Central memory CD8-positive, alpha-beta T cell (primary cell): ENCODE data around the gene PNPLA1.

Source experiments
- ATAC-seq: fragments of 150-1000 bp; cut with Tn5 transposase; replicated peaks from 2 replicates; pipeline ENCODE4 v1.10.0; 2022; ENCODE audit warnings: mild to moderate bottlenecking, moderate FRiP score, moderate number of reproducible peaks; ENCODE audit not compliant: poor library complexity, severe bottlenecking; ENCODE audit errors: extremely low read depth
- DNase-seq, 2 donors: peaks; one replicate each; pipeline ENCODE4 v3.0.0; 2021; ENCODE audit warnings: low spot score in 2 of 2
- H3K27ac Mint-ChIP-seq: one replicate; pipeline ENCODE4 v1.8.0; 2022; ENCODE audit warnings: low read depth, mild to moderate bottlenecking, moderate library complexity, mixed read lengths
- H3K27me3 Mint-ChIP-seq: one replicate; pipeline ENCODE4 v1.8.0; 2022; ENCODE audit warnings: mixed read lengths
- H3K36me3 Mint-ChIP-seq: one replicate; pipeline ENCODE4 v1.8.0; 2022; ENCODE audit warnings: mild to moderate bottlenecking, moderate library complexity, mixed read lengths; ENCODE audit not compliant: insufficient read depth
- H3K4me1 Mint-ChIP-seq: one replicate; pipeline ENCODE4 v1.8.0; 2022; ENCODE audit warnings: mixed read lengths
- H3K4me3 Mint-ChIP-seq: one replicate; pipeline ENCODE4 v1.8.0; 2022; ENCODE audit warnings: mild to moderate bottlenecking, moderate library complexity, mixed read lengths
- H3K9me3 Mint-ChIP-seq: one replicate; pipeline ENCODE4 v1.8.0; 2022; ENCODE audit warnings: mixed read lengths

The PNPLA1 gene

DNA sequence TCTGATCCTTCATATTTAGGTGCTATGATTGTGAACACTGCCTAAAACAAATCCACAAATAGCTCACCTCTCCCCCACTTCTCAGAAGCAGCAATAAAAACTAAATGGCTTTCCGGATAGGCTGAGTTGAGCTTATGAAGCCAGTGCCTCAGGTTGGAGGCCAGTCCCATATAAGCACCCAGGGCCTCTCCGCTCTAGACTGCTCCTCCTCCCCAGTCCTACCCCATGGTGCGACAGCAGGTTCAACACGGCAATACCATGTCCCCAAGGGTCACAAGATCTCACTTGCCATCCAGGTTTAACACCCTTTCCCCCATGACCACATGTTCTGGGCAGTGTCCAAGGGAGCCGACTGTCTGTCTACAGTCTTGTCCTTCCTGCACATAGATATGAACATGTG, 46.1 kb downstream of the PNPLA1 start:
- DNase-seq (no peak), ATAC-seq (no peak)
- H3K9me3 Mint-ChIP-seq = no peaks in the 10 kb centered on the region
- peaks cover 3% of the 10 kb centered on the region for H3K36me3 Mint-ChIP-seq
- no peak overlapping the region for H3K4me3 Mint-ChIP-seq
- H3K27ac Mint-ChIP-seq = no peak overlapping the region
- no peaks in the 10 kb centered on the region for H3K4me1 Mint-ChIP-seq
- peaks cover 25% of the 10 kb centered on the region for H3K27me3 Mint-ChIP-seq

DNA sequence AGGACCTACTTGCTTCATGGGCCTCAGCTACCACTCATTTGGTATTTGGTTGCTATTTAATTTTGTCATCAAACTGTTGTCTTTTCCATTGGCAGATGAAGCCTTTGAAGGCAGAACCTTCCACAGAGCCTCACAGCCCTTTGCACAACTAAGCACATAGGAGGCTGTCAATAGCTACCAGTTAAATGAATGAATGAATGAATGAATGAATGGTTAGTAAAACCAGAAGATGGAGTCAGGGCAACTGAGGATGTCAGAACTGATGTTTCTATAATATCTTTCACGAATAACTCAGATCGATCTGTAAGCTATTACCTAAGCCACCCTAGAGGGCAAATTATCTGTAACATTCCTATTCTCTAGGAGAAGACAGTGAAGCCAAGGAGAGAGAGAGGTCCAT, 47.8 kb downstream of the PNPLA1 start:
- peaks cover 13% of the 10 kb centered on the region for H3K27me3 Mint-ChIP-seq
- no peaks in the 10 kb centered on the region for H3K4me1 Mint-ChIP-seq
- DNase-seq (no peak), ATAC-seq (no peak)
- no peaks in the 10 kb centered on the region for H3K9me3 Mint-ChIP-seq
- H3K27ac Mint-ChIP-seq = no peak overlapping the region
- peaks cover 3% of the 10 kb centered on the region for H3K36me3 Mint-ChIP-seq
- no peak overlapping the region for H3K4me3 Mint-ChIP-seq

DNA sequence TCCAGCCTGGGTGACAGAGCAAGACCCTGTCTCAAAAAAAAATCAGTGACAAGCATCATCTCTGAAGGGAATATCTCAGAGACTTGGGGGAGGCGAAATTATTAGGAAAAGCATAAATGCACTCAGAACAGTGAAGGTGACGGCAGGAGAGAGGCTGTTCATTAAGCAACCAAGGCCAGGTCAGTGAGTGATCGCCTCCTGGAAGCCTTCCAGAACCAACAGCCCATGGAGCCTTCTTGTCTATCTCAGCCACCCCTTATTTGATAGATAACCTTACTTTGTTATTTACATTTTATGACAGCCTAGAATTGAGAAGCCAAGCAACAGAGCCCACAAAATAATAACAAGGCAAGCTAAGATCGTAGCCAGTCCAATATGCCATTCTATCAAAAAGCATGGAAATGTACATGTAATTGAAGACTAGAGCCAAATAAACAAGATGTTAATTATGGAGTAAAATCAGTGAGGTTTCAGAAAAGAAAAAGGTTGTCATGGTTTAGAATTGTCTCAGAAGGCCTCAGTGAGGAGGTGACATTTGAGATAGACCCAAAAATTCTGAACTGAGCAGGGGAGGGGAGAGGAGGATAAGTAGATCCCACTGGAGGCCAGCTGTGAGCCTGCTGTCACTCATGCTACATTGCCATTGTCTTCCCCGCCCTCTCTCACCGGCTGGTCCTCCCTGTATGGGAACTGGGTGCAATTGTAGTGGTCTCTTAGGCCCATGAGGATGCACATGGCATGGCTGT, 49.0 kb downstream of the PNPLA1 start:
- Mint-ChIP-seq H3K9me3 (no peaks in the 10 kb centered on the region), H3K27me3 (peaks cover 13% of the 10 kb centered on the region), H3K4me1 (no peaks in the 10 kb centered on the region), H3K4me3 (no peak overlapping the region), H3K27ac (no peak overlapping the region), H3K36me3 (peaks cover 3% of the 10 kb centered on the region)
- DNase-seq = no peak
- ATAC-seq = no peak

- H3K36me3 Mint-ChIP-seq = peaks cover 3% of the 10 kb centered on the region
- no peaks in the 10 kb centered on the region for H3K9me3 Mint-ChIP-seq
- ATAC-seq (no peak), DNase-seq (no peak)
- H3K4me3 Mint-ChIP-seq = no peak overlapping the region
- no peak overlapping the region for H3K27ac Mint-ChIP-seq
- peaks cover 13% of the 10 kb centered on the region for H3K27me3 Mint-ChIP-seq
- H3K4me1 Mint-ChIP-seq = no peaks in the 10 kb centered on the region
Measured at GRCh38 chr6:36319436-36319762, 49.5 kb downstream of the PNPLA1 start.

- Mint-ChIP-seq H3K9me3 (no peaks in the 10 kb centered on the region), H3K27me3 (peaks cover 13% of the 10 kb centered on the region), H3K27ac (no peak overlapping the region), H3K4me3 (no peak overlapping the region), H3K4me1 (no peaks in the 10 kb centered on the region), H3K36me3 (peaks cover 3% of the 10 kb centered on the region)
- ATAC-seq (no peak), DNase-seq (no peak)
Measured at GRCh38 chr6:36319821-36320220, 50.0 kb downstream of the PNPLA1 start.

DNA sequence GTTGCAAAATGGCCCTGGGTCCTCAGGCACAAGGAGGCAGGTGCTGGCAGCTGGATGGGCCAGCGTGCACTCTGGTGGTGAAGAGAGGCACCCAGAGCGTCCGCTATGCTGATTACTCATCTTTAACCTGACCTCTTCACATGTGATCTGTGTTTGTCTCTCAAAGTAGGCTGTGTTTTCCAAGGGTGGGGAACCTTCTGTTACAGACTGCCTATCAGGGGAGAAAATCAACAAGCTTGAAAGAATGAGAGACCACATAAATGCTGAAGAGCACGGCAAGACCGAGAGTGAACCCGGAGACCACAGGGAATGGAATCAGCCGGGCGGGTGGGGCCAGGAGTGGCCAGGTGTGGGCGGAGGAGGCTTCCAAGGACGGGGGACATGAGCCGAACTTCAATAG, 50.6 kb downstream of the PNPLA1 start:
- DNase-seq (no peak), ATAC-seq (no peak)
- Mint-ChIP-seq H3K36me3 (peaks cover 3% of the 10 kb centered on the region), H3K27me3 (peaks cover 10% of the 10 kb centered on the region), H3K4me1 (no peaks in the 10 kb centered on the region), H3K4me3 (no peak overlapping the region), H3K27ac (no peak overlapping the region), H3K9me3 (no peaks in the 10 kb centered on the region)

DNA sequence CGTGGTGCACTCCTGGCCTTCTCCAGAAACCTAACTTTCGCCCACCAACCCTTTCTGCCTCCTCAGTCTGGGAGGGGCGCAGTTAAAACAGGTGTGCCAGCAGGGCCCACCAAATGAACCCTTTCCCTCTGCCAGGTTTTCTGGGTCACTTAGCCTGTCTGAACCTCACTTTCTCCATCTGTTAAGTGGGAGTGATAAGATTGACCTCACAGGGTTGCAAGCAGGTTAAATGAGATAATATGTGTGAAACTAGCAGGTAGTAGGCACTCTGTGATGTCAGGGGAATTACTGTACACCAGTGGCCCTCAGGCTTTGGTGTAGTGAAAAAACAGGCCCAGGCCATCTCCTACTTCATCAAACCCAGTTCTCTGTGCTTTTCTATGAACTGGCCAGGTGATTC, 52.7 kb downstream of the PNPLA1 start:
- Mint-ChIP-seq H3K4me3 (no peak overlapping the region), H3K27ac (no peak overlapping the region)

DNA sequence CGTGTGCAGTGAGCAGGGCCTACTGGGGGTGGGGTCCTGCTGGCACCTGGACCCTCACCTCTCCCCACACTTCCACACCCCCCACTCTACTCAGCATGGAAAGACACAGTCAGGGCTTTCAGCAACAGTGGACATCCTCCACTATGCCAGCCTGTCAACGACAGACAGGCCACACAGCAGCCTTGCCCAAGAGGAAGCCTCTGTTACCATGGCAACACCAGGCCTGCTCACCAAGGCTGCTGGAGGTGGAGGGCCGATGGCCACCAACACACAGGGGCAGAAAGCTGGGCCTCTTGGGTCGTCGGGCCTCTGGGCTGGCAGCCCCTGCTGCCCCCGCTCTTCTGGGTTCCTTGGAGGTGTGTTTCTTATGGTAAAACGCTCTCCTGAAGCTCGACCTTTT, 53.2 kb downstream of the PNPLA1 start:
- no peak overlapping the region for H3K4me3 Mint-ChIP-seq
- no peaks in the 10 kb centered on the region for H3K27me3 Mint-ChIP-seq
- no peaks in the 10 kb centered on the region for H3K36me3 Mint-ChIP-seq
- no peaks in the 10 kb centered on the region for H3K9me3 Mint-ChIP-seq
- DNase-seq = no peak
- H3K4me1 Mint-ChIP-seq = no peaks in the 10 kb centered on the region
- ATAC-seq = no peak
- no peak overlapping the region for H3K27ac Mint-ChIP-seq

More for the DNA sequence above, 52.7 kb downstream of the PNPLA1 start:
- no peaks in the 10 kb centered on the region for H3K36me3 Mint-ChIP-seq
- ATAC-seq (no peak), DNase-seq (no peak)
- no peaks in the 10 kb centered on the region for H3K27me3 Mint-ChIP-seq
- H3K9me3 Mint-ChIP-seq = no peaks in the 10 kb centered on the region
- no peaks in the 10 kb centered on the region for H3K4me1 Mint-ChIP-seq

DNA sequence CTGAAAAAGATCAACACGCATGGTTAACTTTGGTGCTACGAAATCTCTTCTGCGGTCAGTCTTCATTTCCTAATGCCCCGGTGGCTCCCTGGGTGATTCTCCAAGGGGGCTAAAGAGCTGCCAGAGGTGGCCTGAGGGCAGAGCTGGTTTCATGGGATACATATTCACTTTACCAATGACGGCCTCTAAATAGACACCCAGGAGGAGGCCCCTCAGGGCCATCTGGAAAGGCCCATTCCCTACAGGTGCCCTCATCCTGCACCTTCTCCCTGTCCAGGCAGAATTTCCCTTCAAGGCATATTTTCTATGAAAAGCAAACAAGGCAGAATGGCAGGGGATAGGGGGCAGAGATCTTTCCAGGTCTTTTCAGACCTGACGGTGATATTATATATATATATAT, 54.3 kb downstream of the PNPLA1 start:
- DNase-seq (no peak), ATAC-seq (no peak)
- Mint-ChIP-seq H3K4me1 (no peaks in the 10 kb centered on the region), H3K9me3 (no peaks in the 10 kb centered on the region), H3K27ac (no peak overlapping the region), H3K27me3 (no peaks in the 10 kb centered on the region), H3K36me3 (no peaks in the 10 kb centered on the region), H3K4me3 (no peak overlapping the region)

- ATAC-seq (no peak), DNase-seq (no peak)
- Mint-ChIP-seq H3K36me3 (no peaks in the 10 kb centered on the region), H3K9me3 (no peaks in the 10 kb centered on the region), H3K27me3 (no peaks in the 10 kb centered on the region), H3K27ac (no peak overlapping the region), H3K4me3 (no peak overlapping the region), H3K4me1 (no peaks in the 10 kb centered on the region)
Measured at GRCh38 chr6:36324715-36325114, 54.9 kb downstream of the PNPLA1 start.

DNA sequence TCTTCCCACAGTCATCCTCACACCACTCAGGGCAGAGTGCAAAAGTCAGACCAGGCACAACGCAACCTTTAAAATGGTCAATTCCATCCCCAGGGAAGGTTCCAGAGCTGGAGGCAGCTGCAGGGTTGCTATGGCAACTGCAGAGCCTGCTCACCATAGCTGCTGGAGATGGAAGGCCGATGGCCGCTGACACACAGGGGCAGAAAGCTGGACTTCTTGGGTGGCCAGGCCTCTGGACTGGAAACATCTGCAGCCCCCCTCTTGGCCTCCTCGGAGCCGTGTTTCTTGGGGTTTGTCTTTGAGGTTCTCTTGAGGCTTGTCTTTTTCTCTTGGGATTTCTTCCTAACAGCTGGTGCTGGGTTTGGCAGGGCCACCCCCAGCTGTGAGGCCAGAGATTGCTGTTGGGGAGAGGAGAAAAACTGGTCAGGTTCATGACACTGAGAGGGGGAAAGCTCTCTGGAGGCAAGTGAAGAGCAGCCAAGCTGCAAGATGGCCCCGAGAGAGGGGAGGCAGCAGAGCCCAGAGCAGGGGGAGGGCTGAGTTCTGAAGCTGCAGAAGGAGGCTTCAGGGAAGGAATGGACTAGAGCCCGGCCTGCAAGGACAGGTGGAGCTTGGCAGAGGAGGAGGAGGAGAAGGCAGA, 56.6 kb downstream of the PNPLA1 start:
- no peaks in the 10 kb centered on the region for H3K27me3 Mint-ChIP-seq
- no peaks in the 10 kb centered on the region for H3K9me3 Mint-ChIP-seq
- no peak overlapping the region for H3K27ac Mint-ChIP-seq
- no peaks in the 10 kb centered on the region for H3K36me3 Mint-ChIP-seq
- no peak overlapping the region for H3K4me3 Mint-ChIP-seq
- no peak for ATAC-seq
- DNase-seq = no peak
- H3K4me1 Mint-ChIP-seq = no peaks in the 10 kb centered on the region

GRCh38 chr6:36327226-36327918, 57.5 kb downstream of the PNPLA1 start:
- ATAC-seq = no peak
- Mint-ChIP-seq H3K36me3 (no peaks in the 10 kb centered on the region), H3K4me3 (no peak overlapping the region), H3K27ac (no peak overlapping the region), H3K27me3 (peaks cover under 1% of the 10 kb centered on the region), H3K4me1 (no peaks in the 10 kb centered on the region), H3K9me3 (no peaks in the 10 kb centered on the region)
- DNase-seq = no peak

- no peaks in the 10 kb centered on the region for H3K36me3 Mint-ChIP-seq
Measured at GRCh38 chr6:36327919-36328236, 58.0 kb downstream of the PNPLA1 start.

More at GRCh38 chr6:36327919-36328236, 58.0 kb downstream of the PNPLA1 start:
- DNase-seq (no peak), ATAC-seq (no peak)
- H3K27me3 Mint-ChIP-seq = peaks cover 5% of the 10 kb centered on the region
- no peaks in the 10 kb centered on the region for H3K4me1 Mint-ChIP-seq
- no peak overlapping the region for H3K4me3 Mint-ChIP-seq
- no peaks in the 10 kb centered on the region for H3K9me3 Mint-ChIP-seq
- no peak overlapping the region for H3K27ac Mint-ChIP-seq
